Suprapubic skin (tissue), 4 donors: ENCODE data around the gene TMEM205. TPM values are rescaled to one million over a fixed set of nuclear protein-coding genes. Genes with fewer than 3 reads are reported as not detected.

ENCODE experiments used
- DNase-seq, 2 donors: peaks; one replicate each; pipeline ENCODE4 v3.0.0-alpha.2; 2019; ENCODE audit warnings: low spot score in 2 of 2
- H3K27ac ChIP-seq: fragments of 200-600 bp; sonication (generic); one replicate; pipeline ENCODE4 v1.5.1; 2019
- H3K27me3 ChIP-seq: fragments of 200-600 bp; sonication (generic); one replicate; pipeline ENCODE4 v1.5.1; 2019
- H3K36me3 ChIP-seq: fragments of 200-600 bp; sonication (generic); one replicate; pipeline ENCODE4 v1.5.1; 2019
- H3K4me1 ChIP-seq: fragments of 200-600 bp; sonication (generic); one replicate; pipeline ENCODE4 v1.5.1; 2019
- H3K4me3 ChIP-seq: fragments of 200-600 bp; sonication (generic); one replicate; pipeline ENCODE4 v1.5.1; 2019; ENCODE audit warnings: mild to moderate bottlenecking
- H3K9me3 ChIP-seq: fragments of 200-600 bp; sonication (generic); one replicate; pipeline ENCODE4 v1.5.1; 2019
- CTCF ChIP-seq, 2 donors: fragments of 200-600 bp in 1 of 2; fragments of 450-650 bp in 1 of 2; sonication (generic) in 1 of 2; IDR thresholded peaks; one replicate each; pipeline ENCODE4 v1.5.1; 2016 to 2019; ENCODE audit warnings: antibody characterized with exemption in 2 of 2, mild to moderate bottlenecking in 1 of 2, moderate library complexity in 1 of 2
- EP300 ChIP-seq: sonication (generic); formaldehyde crosslinking; IDR thresholded peaks from one replicate; pipeline ENCODE4 v1.6.1; 2017; ENCODE audit warnings: antibody characterized with exemption
- POLR2A ChIP-seq, 2 donors: fragments of 450-650 bp; IDR thresholded peaks; one replicate each; pipeline ENCODE4 v1.6.1; 2017; ENCODE audit warnings: antibody characterized with exemption in 2 of 2, mild to moderate bottlenecking in 2 of 2, moderate library complexity in 2 of 2
- POLR2AphosphoS5 ChIP-seq, 3 donors: sonication (generic); formaldehyde crosslinking; IDR thresholded peaks; one replicate each; pipeline ENCODE4 v1.6.1; 2017; ENCODE audit warnings: antibody characterized with exemption in 3 of 3
- WGBS: methylation state at CpG from one replicate; pipeline ENCODE4 v1.1.5; 2018; 5-methylcytosine and 5-hydroxymethylcytosine counted together
- total RNA-seq, 4 donors: library from RNA; depleted of rRNA; stranded (reverse); fragments of >200 nt; gene quantifications; one replicate each; pipeline ENCODE4 v1.1.0, GENCODE V29; 2016

The TMEM205 gene
- total RNA-seq, 4 donors from 2014 or later: 202 to 245 (median 207) TPM

GRCh38 chr19:11378319-11379189 is 32.5 kb upstream of the TMEM205 start:
- Histone ChIP-seq H3K4me3 (no peak overlapping the region), H3K36me3 (no peaks in the 10 kb centered on the region), H3K27ac (no peak overlapping the region), H3K9me3 (no peaks in the 10 kb centered on the region), H3K27me3 (peaks cover 17% of the 10 kb centered on the region), H3K4me1 (peaks cover 76% of the 10 kb centered on the region)
- DNase-seq: no peak
- TF ChIP-seq EP300: no peak
- TF ChIP-seq CTCF (IDR thresholded peaks at IDR 0.05): peak in 1 of 2 donors; percentile 40
- 48% methylated on average over 2 of the region's 8 CpGs for WGBS

DNA sequence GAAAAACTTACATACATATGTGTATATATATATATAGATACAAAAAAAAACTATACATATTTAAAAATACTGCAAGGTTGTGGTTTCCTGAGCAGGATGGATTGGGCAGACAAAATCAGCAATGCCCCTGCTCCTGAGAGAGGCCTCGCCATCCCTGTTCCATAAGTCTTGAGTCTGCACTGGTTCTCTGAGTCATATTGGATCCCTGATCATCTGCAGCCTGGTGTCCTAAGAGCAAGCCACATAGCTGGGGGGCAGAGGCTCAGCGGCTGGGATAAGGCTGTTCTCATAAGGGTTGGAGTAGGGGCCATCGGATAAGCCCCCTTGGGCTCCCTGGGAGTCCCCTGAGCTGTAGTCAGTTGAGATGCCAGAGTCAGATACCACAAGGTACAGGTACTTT is 31.7 kb upstream of the TMEM205 start:
- DNase-seq: no peak
- H3K9me3 ChIP-seq: no peaks in the 10 kb centered on the region

DNA sequence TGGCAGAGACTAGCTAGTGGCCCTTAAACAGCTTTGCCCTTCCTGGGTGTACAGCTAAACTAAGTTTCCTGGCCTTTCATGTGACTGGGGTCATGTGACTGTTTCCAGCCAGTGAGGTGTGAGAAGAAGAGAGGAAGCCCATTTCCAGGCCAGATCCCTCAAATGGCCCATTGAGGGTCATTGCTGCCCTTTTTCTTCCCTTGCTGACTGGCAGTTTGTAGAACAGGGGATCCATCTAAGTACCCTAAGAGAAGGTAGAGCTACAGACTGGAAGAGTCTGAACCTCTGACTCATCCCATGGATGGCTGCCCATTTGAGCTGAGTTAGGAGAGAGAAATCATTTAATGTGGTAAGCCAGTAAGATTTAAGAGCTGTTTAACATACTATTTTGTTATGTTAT is 31.2 kb upstream of the TMEM205 start:
- H3K4me1 ChIP-seq: peaks cover 63% of the 10 kb centered on the region
- no peaks in the 10 kb centered on the region for H3K36me3 ChIP-seq
- H3K27me3 ChIP-seq: peaks cover 5% of the 10 kb centered on the region
- TF ChIP-seq CTCF (IDR thresholded peaks at IDR 0.05) (no peak), POLR2AphosphoS5 (IDR thresholded peaks at IDR 0.05) (no peak), EP300 (no peak), POLR2A (IDR thresholded peaks at IDR 0.05) (no peak)
- H3K9me3 ChIP-seq: no peaks in the 10 kb centered on the region
- H3K4me3 ChIP-seq: no peak overlapping the region
- DNase-seq: no peak
- no peak overlapping the region for H3K27ac ChIP-seq

More for the DNA sequence above, 31.7 kb upstream of the TMEM205 start:
- Histone ChIP-seq H3K27me3 (peaks cover 9% of the 10 kb centered on the region), H3K27ac (no peak overlapping the region), H3K36me3 (no peaks in the 10 kb centered on the region), H3K4me3 (no peak overlapping the region), H3K4me1 (peaks cover 69% of the 10 kb centered on the region)
- WGBS: 93% methylated on average over 3 of the region's 3 CpGs
- TF ChIP-seq EP300 (no peak), POLR2AphosphoS5 (IDR thresholded peaks at IDR 0.05) (no peak), CTCF (IDR thresholded peaks at IDR 0.05) (no peak), POLR2A (IDR thresholded peaks at IDR 0.05) (no peak)

- 8% methylated on average over 22 of the region's 27 CpGs for WGBS
- peak overlapping the region; percentile 66 for H3K4me3 ChIP-seq
- no peaks in the 10 kb centered on the region for H3K27me3 ChIP-seq
- no peaks in the 10 kb centered on the region for H3K9me3 ChIP-seq
- peaks cover 44% of the 10 kb centered on the region for H3K4me1 ChIP-seq
- no peak for TF ChIP-seq EP300
- peak in 1 of 2 donors; percentile 23 for TF ChIP-seq POLR2A (IDR thresholded peaks at IDR 0.05)
- H3K36me3 ChIP-seq: no peaks in the 10 kb centered on the region
- H3K27ac ChIP-seq: peak overlapping the region; percentile 97
- DNase-seq: no peak
These were observed 29.3 kb upstream of the TMEM205 start for GRCh38 chr19:11375143-11375948.

DNA sequence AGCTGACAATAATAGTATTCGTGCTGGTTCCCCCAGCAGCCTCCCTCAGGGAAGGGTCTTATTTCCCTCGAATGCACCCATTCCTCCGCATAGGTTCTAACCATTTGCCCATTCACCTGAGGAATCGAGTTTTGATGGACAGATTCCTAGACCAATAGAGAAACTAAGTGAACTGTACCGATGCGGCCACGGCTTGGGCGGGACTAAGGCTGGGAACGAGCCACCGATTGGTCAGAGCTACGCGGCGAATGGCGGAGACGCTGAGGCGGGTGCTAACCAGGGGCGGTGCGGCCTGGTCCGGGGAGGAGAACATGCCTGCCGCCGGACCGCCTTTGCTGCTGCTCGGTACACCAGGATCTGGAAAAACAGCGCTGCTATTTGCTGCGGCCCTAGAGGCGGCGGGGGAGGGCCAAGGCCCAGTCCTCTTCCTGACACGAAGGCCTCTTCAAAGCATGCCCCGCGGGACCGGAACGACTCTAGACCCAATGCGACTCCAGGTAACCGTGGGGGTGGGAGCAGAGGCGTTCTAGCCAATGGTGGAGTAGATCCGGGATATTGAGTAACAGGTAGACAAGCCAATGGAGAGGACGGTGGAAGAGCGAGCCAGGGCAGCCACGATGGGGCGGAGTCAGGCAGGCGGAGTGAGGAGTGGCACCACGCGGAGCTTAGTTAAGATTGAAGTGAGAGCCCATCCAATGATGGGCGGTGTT is 28.5 kb upstream of the TMEM205 start, which contains the start of gene SWSAP1:
SWSAP1 (plus strand) TSS at position 234 of the 710 bp plus-strand sequence; CDS start at position 249, 15 bp downstream.
- WGBS: under 1% methylated on average over 21 of the region's 44 CpGs
- Histone ChIP-seq H3K36me3 (no peaks in the 10 kb centered on the region), H3K9me3 (no peaks in the 10 kb centered on the region)

More for the DNA sequence above, 28.5 kb upstream of the TMEM205 start, which contains the start of gene SWSAP1:
- peak; percentile 98 to 99 for DNase-seq
- H3K27ac ChIP-seq: peak within 1 kb of the TSS; percentile 97
- peak within 1 kb of the TSS; percentile 66 for H3K4me3 ChIP-seq
- H3K27me3 ChIP-seq: no peaks in the 10 kb centered on the region
- peaks cover 41% of the 10 kb centered on the region for H3K4me1 ChIP-seq
- TF ChIP-seq POLR2AphosphoS5 (IDR thresholded peaks at IDR 0.05) (peak in 1 of 3 donors; percentile 75), POLR2A (IDR thresholded peaks at IDR 0.05) (peak in 1 of 2 donors; percentile 23), CTCF (IDR thresholded peaks at IDR 0.05) (no peak), EP300 (no peak)
